ENCODE measurements around the gene PIK3C2A.

The PIK3C2A gene

DNA sequence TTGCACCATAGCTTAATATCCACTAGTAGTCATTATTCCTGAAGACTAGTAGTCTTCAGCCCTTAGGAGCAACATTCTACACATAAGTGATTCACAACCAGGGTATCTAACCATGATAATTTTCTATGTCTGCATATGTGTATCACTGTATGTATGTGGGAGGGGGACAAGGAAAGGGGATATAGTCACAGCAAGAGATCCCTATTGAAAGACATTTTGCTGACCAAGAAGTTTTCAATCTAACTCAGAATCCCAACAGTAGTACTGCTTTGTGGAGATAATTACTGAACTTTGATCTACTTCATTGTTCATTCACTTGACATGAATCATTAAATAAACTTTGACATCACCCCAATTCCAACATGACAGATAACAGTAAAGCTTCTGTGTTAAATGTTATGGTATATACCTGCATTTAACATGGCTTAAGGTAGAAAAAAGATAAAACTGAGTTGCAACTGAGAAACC is 10.3 kb downstream of the PIK3C2A start:
- TF ChIP-seq TCF4 (CRISPR knock-in tag; IDR thresholded peaks at IDR 0.05; ENCODE audit: borderline replicate concordance) (no peak), ESRRG (CRISPR knock-in tag; IDR thresholded peaks at IDR 0.05) (no peak), ARNTL (CRISPR knock-in tag; IDR thresholded peaks at IDR 0.05; ENCODE audit: borderline replicate concordance, low read depth) (no peak), ISL1 (CRISPR knock-in tag; IDR thresholded peaks at IDR 0.05) (no peak), ZFP30 (CRISPR knock-in tag; IDR thresholded peaks at IDR 0.05) (no peak), CSDC2 (CRISPR knock-in tag; IDR thresholded peaks at IDR 0.05) (no peak), BACH2 (CRISPR knock-in tag; IDR thresholded peaks at IDR 0.05; ENCODE audit: borderline replicate concordance) (no peak), PPARA (CRISPR knock-in tag; IDR thresholded peaks at IDR 0.05; ENCODE audit: borderline replicate concordance) (no peak), OSR1 (CRISPR knock-in tag; IDR thresholded peaks at IDR 0.05) (no peak), SNAI2 (CRISPR knock-in tag; IDR thresholded peaks at IDR 0.05) (no peak)
- TF ChIP-seq, protein P1, sequence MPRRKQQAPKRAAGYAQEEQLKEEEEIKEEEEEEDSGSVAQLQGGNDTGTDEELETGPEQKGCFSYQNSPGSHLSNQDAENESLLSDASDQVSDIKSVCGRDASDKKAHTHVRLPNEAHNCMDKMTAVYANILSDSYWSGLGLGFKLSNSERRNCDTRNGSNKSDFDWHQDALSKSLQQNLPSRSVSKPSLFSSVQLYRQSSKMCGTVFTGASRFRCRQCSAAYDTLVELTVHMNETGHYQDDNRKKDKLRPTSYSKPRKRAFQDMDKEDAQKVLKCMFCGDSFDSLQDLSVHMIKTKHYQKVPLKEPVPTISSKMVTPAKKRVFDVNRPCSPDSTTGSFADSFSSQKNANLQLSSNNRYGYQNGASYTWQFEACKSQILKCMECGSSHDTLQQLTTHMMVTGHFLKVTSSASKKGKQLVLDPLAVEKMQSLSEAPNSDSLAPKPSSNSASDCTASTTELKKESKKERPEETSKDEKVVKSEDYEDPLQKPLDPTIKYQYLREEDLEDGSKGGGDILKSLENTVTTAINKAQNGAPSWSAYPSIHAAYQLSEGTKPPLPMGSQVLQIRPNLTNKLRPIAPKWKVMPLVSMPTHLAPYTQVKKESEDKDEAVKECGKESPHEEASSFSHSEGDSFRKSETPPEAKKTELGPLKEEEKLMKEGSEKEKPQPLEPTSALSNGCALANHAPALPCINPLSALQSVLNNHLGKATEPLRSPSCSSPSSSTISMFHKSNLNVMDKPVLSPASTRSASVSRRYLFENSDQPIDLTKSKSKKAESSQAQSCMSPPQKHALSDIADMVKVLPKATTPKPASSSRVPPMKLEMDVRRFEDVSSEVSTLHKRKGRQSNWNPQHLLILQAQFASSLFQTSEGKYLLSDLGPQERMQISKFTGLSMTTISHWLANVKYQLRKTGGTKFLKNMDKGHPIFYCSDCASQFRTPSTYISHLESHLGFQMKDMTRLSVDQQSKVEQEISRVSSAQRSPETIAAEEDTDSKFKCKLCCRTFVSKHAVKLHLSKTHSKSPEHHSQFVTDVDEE (CRISPR knock-in tag; IDR thresholded peaks at IDR 0.05): no peak
- TF ChIP-seq, protein P2, sequence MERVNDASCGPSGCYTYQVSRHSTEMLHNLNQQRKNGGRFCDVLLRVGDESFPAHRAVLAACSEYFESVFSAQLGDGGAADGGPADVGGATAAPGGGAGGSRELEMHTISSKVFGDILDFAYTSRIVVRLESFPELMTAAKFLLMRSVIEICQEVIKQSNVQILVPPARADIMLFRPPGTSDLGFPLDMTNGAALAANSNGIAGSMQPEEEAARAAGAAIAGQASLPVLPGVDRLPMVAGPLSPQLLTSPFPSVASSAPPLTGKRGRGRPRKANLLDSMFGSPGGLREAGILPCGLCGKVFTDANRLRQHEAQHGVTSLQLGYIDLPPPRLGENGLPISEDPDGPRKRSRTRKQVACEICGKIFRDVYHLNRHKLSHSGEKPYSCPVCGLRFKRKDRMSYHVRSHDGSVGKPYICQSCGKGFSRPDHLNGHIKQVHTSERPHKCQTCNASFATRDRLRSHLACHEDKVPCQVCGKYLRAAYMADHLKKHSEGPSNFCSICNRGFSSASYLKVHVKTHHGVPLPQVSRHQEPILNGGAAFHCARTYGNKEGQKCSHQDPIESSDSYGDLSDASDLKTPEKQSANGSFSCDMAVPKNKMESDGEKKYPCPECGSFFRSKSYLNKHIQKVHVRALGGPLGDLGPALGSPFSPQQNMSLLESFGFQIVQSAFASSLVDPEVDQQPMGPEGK (CRISPR knock-in tag; IDR thresholded peaks at IDR 0.05; ENCODE audit: borderline replicate concordance): no peak
- no peak for ATAC-seq

DNA sequence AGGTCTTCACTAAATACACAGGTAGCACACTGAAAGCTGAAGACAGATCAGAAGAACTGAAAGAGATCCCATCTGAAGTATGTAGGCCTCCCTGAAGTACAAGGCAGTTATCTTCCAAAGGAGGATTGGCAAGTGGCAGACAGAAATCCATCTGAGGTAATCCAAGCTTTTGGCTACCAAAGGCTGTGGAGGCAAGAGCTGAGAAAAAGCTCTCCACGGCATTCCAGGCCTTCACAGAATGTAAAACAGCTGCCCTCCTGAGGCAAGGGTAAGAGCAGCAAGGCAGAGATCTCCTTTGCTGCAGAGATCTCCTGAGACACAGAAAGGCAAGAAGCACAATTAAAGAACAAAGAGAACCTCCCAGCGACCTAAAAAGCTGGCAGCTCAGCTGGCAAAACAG is 19.1 kb downstream of the PIK3C2A start:
- TF ChIP-seq BACH2 (CRISPR knock-in tag; IDR thresholded peaks at IDR 0.05; ENCODE audit: borderline replicate concordance): no peak
- TF ChIP-seq ZNF70 (CRISPR knock-in tag; IDR thresholded peaks at IDR 0.05): no peak
- TF ChIP-seq, protein P3, sequence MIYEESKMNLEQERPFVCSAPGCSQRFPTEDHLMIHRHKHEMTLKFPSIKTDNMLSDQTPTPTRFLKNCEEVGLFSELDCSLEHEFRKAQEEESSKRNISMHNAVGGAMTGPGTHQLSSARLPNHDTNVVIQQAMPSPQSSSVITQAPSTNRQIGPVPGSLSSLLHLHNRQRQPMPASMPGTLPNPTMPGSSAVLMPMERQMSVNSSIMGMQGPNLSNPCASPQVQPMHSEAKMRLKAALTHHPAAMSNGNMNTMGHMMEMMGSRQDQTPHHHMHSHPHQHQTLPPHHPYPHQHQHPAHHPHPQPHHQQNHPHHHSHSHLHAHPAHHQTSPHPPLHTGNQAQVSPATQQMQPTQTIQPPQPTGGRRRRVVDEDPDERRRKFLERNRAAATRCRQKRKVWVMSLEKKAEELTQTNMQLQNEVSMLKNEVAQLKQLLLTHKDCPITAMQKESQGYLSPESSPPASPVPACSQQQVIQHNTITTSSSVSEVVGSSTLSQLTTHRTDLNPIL (CRISPR knock-in tag; IDR thresholded peaks at IDR 0.05; ENCODE audit: low read depth): no peak
- TF ChIP-seq, protein P1 (CRISPR knock-in tag; IDR thresholded peaks at IDR 0.05): no peak
- TF ChIP-seq ESRRG (CRISPR knock-in tag; IDR thresholded peaks at IDR 0.05): no peak
- TF ChIP-seq ISL1 (CRISPR knock-in tag; IDR thresholded peaks at IDR 0.05): no peak
- no peak for TF ChIP-seq TOX (CRISPR knock-in tag; IDR thresholded peaks at IDR 0.05; ENCODE audit: borderline replicate concordance)
- no peak for TF ChIP-seq OSR1 (CRISPR knock-in tag; IDR thresholded peaks at IDR 0.05)
- TF ChIP-seq, protein P4, sequence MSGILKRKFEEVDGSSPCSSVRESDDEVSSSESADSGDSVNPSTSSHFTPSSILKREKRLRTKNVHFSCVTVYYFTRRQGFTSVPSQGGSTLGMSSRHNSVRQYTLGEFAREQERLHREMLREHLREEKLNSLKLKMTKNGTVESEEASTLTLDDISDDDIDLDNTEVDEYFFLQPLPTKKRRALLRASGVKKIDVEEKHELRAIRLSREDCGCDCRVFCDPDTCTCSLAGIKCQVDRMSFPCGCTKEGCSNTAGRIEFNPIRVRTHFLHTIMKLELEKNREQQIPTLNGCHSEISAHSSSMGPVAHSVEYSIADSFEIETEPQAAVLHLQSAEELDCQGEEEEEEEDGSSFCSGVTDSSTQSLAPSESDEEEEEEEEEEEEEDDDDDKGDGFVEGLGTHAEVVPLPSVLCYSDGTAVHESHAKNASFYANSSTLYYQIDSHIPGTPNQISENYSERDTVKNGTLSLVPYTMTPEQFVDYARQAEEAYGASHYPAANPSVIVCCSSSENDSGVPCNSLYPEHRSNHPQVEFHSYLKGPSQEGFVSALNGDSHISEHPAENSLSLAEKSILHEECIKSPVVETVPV (CRISPR knock-in tag; IDR thresholded peaks at IDR 0.05): no peak
- no peak for TF ChIP-seq SNAI2 (CRISPR knock-in tag; IDR thresholded peaks at IDR 0.05)
- TF ChIP-seq ZNF8 (CRISPR knock-in tag; IDR thresholded peaks at IDR 0.05): no peak
- TF ChIP-seq CSDC2 (CRISPR knock-in tag; IDR thresholded peaks at IDR 0.05): no peak
- no peak for TF ChIP-seq ZC3H10 (CRISPR knock-in tag; IDR thresholded peaks at IDR 0.05)
- TF ChIP-seq GLIS3 (CRISPR knock-in tag; IDR thresholded peaks at IDR 0.05): no peak
- ATAC-seq: no peak
